Measurements from ENCODE around the gene DTHD1. TPM values are rescaled to one million over a fixed set of nuclear protein-coding genes. Genes with fewer than 3 reads are reported as not detected.

DTHD1 gene
- polyA plus RNA-seq, 1 donor (not counting 4 experiments of a cell fraction or from before 2014, with no cell fraction given) = not detected

DNA sequence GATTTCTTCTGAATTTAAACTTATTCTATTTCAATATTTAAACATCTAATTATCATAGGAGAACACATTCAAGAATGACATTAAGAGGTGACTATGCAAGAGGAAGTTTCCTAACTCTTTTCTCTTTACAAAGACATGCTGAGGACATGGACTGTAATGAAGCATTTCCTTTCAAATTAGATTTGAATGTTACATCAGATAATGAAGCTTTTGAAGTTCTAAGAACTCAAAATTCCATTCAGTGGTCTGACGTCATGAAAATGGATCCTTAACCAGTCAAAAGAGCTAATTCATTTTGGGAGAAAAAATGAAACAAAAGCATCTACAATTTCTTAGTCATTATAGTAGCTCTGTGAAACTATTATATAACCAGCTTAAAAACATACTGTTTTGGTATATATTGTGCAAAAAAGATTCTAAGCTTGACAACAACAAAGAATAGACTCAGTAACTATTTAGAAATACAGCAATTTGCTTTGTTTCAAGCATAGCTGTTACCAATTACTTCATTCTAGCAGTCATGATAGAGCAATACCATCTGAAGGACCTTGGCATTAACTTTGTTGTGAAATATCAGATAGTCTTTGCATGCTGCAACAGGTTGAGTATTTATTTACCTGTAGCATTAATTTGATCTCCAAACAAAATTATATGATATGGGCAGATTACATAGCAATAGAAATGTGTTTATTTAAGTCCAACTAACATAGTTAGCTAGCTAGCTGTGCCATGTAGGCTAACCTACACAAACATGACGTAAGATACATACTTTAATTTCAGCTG, 13.7 kb upstream of the DTHD1 start:
- no peak overlapping the region for H3K4me3 ChIP-seq (ENCODE audit: control insufficient read depth in 2 of 3, extremely low read depth in 1 of 3, insufficient read depth in 2 of 3, low read depth in 1 of 3, low read length in 3 of 3)
- H3K9ac ChIP-seq (ENCODE audit: control insufficient read depth, extremely low read depth, insufficient read depth, low read length) = no peak overlapping the region
- no peaks in the 10 kb centered on the region for H3K9me1 ChIP-seq (ENCODE audit: control insufficient read depth, extremely low read depth, insufficient read depth, low read length)
- dilution Hi-C loops (cut with MboI; ENCODE audit: extremely low pct_ligation_motif_present, low sequenced_read_pairs) = no loop called here
- H3K36me3 ChIP-seq (ENCODE audit: control insufficient read depth in 2 of 2, extremely low read depth in 1 of 2, insufficient read depth in 2 of 2, low read length in 2 of 2) = no peaks in the 10 kb centered on the region
- DNase-seq (ENCODE audit: low read depth, low spot score) (no peak), FAIRE-seq (no peak)
- H3K27ac ChIP-seq (ENCODE audit: control insufficient read depth, insufficient read depth, low read length) = no peak overlapping the region
- TF ChIP-seq EZH2 (IDR thresholded peaks at IDR 0.05; ENCODE audit: low read length) = no peak
- TF ChIP-seq, protein P1, sequence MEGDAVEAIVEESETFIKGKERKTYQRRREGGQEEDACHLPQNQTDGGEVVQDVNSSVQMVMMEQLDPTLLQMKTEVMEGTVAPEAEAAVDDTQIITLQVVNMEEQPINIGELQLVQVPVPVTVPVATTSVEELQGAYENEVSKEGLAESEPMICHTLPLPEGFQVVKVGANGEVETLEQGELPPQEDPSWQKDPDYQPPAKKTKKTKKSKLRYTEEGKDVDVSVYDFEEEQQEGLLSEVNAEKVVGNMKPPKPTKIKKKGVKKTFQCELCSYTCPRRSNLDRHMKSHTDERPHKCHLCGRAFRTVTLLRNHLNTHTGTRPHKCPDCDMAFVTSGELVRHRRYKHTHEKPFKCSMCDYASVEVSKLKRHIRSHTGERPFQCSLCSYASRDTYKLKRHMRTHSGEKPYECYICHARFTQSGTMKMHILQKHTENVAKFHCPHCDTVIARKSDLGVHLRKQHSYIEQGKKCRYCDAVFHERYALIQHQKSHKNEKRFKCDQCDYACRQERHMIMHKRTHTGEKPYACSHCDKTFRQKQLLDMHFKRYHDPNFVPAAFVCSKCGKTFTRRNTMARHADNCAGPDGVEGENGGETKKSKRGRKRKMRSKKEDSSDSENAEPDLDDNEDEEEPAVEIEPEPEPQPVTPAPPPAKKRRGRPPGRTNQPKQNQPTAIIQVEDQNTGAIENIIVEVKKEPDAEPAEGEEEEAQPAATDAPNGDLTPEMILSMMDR (optimal IDR thresholded peaks at IDR 0.05 in 1 of 3, IDR thresholded peaks at IDR 0.05 in 1 of 3, conservative IDR thresholded peaks at IDR 0.05 in 1 of 3; ENCODE audit: extremely low read depth in 1 of 3, insufficient read depth in 2 of 3, low read length in 3 of 3) = no peak
- H3K4me2 ChIP-seq (ENCODE audit: control insufficient read depth, extremely low read depth, insufficient read depth, low read depth, low read length) = no peak overlapping the region
- no peaks in the 10 kb centered on the region for H3K4me1 ChIP-seq (ENCODE audit: control insufficient read depth, extremely low read depth, insufficient read depth, low read length)
- H3K79me2 ChIP-seq (ENCODE audit: control insufficient read depth, insufficient read depth, low read length) = no peaks in the 10 kb centered on the region
- H2AFZ ChIP-seq (ENCODE audit: control insufficient read depth, low read length) = no peak overlapping the region
- H4K20me1 ChIP-seq (ENCODE audit: control insufficient read depth, extremely low read depth, insufficient read depth, low read length) = no peaks in the 10 kb centered on the region
- H3K27me3 ChIP-seq (ENCODE audit: control insufficient read depth, extremely low read depth, insufficient read depth, low read length) = no peaks in the 10 kb centered on the region
- no peaks in the 10 kb centered on the region for H3K9me3 ChIP-seq (ENCODE audit: control insufficient read depth, low read depth, low read length)

DNA sequence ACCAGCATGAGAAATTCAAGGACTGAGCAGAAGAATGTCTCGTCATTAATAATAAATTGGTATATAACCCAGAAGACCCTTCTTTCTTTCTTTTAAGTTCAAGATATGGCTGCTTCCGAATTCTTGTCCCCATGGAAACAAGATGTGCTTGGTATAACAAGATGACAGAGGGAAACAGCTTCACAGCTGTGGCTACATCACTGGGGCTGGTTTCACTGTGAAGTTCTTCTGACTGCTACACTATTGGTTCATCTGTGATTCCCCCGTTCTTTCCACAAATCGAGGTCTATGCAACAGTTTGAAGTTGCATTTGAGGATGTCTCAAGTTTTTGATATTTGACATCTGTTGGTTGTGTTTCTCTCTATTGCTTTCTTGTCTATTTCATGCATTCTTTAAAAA, 12.3 kb upstream of the DTHD1 start:
- dilution Hi-C loops (cut with MboI; ENCODE audit: extremely low pct_ligation_motif_present, low sequenced_read_pairs) = no loop called here
- Histone ChIP-seq H3K9me3 (ENCODE audit: control insufficient read depth, low read depth, low read length) (no peaks in the 10 kb centered on the region), H3K4me3 (ENCODE audit: control insufficient read depth in 2 of 3, extremely low read depth in 1 of 3, insufficient read depth in 2 of 3, low read depth in 1 of 3, low read length in 3 of 3) (no peak overlapping the region), H3K4me2 (ENCODE audit: control insufficient read depth, extremely low read depth, insufficient read depth, low read depth, low read length) (no peak overlapping the region), H3K9ac (ENCODE audit: control insufficient read depth, extremely low read depth, insufficient read depth, low read length) (no peak overlapping the region), H3K36me3 (ENCODE audit: control insufficient read depth in 2 of 2, extremely low read depth in 1 of 2, insufficient read depth in 2 of 2, low read length in 2 of 2) (no peaks in the 10 kb centered on the region), H2AFZ (ENCODE audit: control insufficient read depth, low read length) (no peak overlapping the region), H3K9me1 (ENCODE audit: control insufficient read depth, extremely low read depth, insufficient read depth, low read length) (no peaks in the 10 kb centered on the region), H4K20me1 (ENCODE audit: control insufficient read depth, extremely low read depth, insufficient read depth, low read length) (no peaks in the 10 kb centered on the region), H3K27me3 (ENCODE audit: control insufficient read depth, extremely low read depth, insufficient read depth, low read length) (no peaks in the 10 kb centered on the region), H3K4me1 (ENCODE audit: control insufficient read depth, extremely low read depth, insufficient read depth, low read length) (peaks cover 3% of the 10 kb centered on the region), H3K79me2 (ENCODE audit: control insufficient read depth, insufficient read depth, low read length) (no peaks in the 10 kb centered on the region), H3K27ac (ENCODE audit: control insufficient read depth, insufficient read depth, low read length) (no peak overlapping the region)
- no peak for FAIRE-seq
- TF ChIP-seq, protein P1 (optimal IDR thresholded peaks at IDR 0.05 in 1 of 3, IDR thresholded peaks at IDR 0.05 in 1 of 3, conservative IDR thresholded peaks at IDR 0.05 in 1 of 3; ENCODE audit: extremely low read depth in 1 of 3, insufficient read depth in 2 of 3, low read length in 3 of 3) = no peak
- TF ChIP-seq EZH2 (IDR thresholded peaks at IDR 0.05; ENCODE audit: low read length) = no peak
- DNase-seq (ENCODE audit: low read depth, low spot score) = no peak

Data from keratinocyte (primary cell).